Activated naive CD8-positive, alpha-beta T cell treated with anti-CD3 and anti-CD28 coated beads, Interleukin-2, amount 50 U/mL, for 16 hours (primary cell): Measurements from ENCODE around the gene OTOG.

ENCODE experiments used
- DNase-seq: peaks from one replicate; pipeline ENCODE4 v3.0.0-alpha.2; 2020; ENCODE audit warnings: low read depth, low spot score

OTOG gene

GRCh38 chr11:17633279-17633986 lies 86.4 kb downstream of the OTOG start:
- DNase-seq, result no peak

- DNase-seq, result no peak
Observed at GRCh38 chr11:17633987-17634775, 87.1 kb downstream of the OTOG start.

DNA sequence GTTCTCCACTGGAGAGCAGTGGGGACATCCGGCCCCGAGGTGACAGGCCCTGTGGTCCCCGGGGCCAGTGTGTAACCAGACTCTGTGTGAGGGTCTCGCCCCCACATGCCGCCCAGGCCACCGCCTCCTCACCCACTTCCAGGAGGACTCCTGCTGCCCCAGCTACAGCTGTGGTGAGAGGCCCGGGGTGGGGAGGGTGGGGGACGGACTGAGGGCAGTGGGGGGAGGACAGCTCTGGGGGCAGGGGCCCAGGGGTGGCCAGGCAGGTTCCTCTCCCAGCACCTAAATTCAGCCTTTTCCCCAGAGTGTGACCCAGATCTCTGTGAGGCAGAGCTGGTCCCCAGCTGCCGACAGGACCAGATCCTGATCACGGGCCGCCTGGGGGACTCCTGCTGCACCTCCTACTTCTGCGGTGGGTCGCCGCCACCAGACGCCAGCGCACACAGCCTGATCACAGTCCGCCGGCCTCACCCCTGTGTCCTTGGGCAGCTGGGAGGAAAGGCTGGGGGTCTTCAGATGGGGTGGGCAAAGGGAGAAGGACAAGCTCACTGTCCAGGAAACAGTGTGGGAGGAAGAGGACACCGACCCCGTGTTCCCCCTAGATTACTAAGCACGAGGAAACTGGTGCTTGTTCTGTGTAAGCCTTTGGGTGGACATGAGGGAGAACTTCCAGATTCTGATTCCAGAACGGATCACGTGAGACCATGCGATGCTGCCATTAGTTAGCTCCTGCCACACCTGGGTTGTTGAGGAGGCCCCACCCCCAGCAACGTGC lies 87.9 kb downstream of the OTOG start:
- no peak for DNase-seq

DNA sequence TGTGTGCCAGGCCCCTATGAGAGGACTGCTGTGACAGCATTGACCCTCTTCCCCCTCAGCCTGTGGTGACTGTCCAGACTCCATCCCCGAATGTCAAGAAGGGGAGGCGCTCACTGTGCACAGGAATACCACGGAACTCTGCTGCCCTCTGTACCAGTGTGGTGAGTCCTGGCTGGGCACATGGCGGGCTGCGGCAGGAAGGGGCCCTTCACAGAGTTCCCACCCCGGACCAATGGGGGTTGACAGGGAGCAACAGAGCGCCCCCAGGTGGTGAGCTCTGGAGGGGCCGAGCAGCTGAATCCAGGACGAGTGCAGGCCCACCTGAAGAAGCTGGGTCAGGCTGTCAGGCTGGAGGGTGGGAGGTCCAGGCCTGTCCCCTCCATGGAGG lies 88.5 kb downstream of the OTOG start:
- no peak for DNase-seq

DNA sequence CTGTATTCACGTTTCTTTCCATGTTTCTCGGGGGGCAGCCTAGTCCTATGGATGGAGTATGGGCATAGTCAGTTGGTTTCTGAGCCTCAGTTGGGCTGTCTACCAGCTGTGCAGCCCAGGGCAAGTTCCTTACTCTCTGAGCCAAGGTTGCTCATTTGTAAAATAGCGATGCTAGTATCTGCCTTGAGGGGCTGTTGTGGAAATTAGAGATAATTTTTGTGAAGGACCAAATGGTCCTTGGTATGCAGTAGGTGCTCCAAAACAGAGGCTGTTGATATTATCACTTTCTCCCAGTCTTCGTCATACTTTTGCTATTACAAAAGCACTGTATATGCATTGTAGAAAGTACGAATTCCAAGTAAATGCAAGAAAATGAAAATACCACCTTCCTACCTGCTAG lies 89.7 kb downstream of the OTOG start:
- no peak for DNase-seq

DNA sequence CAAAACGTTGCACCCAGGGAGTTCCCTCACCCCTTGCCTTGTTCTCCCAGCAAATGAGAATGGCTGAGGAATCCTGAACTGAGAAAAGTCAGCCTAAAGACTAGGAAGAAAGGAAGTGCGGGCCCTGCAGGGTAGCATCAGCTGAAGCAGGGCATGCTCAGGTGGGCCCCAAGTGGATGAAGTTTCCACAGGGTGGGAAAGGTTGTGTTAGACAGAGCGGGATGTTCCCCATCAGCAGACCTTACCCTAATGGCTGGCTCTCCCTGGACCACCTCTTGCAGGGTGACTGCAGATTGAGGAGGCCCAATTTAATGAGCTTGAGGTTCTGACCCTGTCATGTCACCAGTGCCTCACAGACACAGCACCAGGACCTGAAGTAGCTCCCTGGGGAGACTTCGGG lies 90.8 kb downstream of the OTOG start:
- no peak for DNase-seq

DNA sequence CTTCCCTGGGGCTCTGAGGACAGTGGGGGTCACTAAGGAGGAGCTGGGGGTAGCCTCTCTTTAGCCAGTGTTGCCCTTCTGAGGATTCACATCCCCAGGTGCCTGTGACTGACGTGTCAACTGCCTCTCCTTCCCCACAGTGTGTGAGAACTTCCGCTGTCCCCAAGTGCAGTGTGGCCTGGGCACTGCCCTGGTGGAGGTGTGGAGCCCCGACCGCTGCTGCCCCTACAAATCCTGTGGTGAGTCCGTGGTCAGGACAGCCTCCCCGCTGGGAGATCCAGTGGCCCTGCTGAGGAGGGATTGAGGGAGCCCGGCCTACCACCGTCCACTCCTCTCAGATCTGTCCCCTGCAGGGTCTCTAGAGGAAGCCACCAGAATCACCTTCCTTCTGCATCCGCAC lies 91.3 kb downstream of the OTOG start:
- DNase-seq, result no peak

GRCh38 chr11:17639091-17639490 lies 92.0 kb downstream of the OTOG start:
- DNase-seq, result no peak

DNA sequence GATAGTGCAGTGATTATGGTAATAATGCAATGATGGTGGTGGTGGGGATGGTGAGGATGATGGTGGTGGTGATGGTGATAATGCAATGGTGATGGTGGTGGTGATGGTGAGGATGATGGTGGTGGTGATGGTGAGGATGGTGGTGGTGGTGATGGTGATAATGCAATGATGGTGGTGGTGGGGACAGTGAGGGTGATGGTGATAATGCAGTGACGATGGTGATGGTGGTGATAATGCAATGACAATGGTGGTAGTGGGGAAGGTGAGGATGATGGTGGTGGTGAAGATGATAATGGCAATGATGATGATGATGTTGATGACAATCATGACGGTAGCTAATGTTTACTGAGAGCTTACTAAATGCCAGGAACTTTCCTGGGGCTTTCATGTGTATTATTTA lies 92.7 kb downstream of the OTOG start:
- no peak for DNase-seq

DNA sequence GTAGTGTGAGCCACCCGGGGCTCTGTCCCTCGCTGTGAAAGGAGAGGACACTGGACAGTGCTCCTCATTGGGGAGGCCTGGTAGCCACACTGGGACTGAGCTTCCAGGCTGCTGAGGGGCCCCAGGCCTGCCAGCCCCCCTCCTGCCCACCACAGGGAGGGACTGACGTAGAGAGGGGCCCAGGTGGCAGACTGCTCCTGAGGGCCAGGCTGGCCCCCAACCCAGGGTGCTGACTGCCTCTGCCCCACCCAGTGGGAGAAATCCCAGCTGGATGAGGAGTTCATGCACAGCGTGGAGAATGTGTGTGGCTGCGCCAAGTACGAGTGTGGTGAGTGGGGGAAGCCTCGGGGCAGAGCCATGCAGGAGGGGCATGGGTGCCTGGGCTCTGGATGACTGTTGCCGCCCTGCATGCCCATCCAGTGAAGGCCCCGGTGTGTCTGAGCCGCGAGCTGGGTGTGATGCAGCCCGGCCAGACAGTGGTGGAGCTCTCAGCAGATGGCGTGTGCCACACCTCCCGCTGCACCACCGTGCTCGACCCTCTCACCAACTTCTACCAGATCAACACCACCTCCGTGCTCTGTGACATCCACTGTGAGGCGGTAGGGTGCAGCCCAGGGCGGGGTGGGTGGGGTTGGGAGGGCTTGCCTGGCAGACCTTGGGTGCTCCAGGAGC lies 93.6 kb downstream of the OTOG start:
- DNase-seq, result no peak

DNA sequence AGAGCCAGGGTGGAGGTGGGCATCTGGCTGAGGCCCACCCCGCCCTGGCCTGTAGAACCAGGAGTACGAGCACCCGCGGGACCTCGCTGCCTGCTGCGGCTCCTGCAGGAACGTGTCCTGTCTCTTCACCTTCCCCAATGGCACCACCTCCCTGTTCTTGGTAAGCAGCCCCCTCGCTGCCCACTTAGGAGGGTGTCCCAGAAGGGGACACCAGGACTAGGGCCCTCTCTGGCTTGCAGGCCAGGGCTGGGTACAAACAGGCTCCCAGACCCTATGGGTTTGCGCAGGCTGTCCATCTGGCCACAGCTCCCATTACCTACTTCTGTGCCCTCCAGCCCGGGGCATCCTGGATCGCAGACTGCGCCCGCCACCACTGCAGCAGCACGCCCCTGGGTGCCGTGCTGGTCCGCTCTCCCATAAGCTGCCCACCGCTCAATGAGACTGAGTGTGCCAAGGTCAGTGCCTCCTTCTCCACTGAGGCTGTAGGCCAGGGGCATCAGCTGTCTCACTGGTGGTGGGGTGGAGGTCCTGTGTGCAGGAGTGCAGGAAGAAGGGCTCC lies 94.8 kb downstream of the OTOG start:
- no peak for DNase-seq

GRCh38 chr11:17642370-17642769 lies 95.3 kb downstream of the OTOG start:
- no peak for DNase-seq

- no peak for DNase-seq
Observed at GRCh38 chr11:17642980-17643379, 95.9 kb downstream of the OTOG start.

DNA sequence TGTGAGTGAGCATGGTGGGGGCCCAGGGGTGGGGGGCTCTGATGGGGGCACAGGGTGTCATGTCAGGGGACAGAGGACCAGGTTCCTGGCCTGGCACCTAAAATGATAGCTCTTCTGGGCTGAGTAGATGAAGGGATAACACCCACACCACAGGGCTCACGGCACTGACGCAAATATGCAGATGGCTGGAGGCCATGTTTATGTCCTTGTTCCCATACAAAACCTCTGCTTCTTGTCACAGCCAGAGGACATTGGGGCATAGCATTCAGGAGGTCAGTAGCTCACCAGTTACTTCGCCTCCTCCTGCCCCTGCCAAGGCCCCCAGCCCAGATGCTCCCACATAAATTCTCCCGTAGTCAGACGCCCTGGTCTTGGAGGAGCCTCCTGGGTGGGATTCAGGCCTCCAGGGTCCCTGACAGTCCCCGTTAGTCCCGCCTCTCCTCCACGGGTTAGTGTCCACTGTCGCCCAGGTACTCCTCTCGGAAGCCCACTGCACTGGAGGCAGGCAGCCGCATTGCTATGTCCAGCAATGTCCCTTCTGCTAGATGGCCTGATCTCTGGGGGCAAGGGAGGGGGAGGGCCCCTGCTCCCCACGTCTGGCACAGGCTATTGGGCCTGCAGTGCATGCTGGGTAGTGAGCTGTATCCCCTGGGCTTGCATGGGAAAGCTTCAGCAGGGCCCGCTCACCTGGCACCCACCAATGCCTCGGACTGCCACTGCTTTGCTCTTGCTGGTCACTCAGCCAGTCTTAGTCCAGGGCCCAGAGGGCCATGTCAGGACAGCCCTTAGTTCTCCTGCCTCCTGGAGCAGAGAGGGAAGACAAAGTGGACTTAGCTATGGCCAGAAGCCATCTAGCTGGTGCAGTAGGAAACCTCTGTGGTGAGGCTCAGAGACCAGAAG lies 96.7 kb downstream of the OTOG start:
- DNase-seq, result no peak

GRCh38 chr11:17645190-17645970 lies 98.3 kb downstream of the OTOG start:
- no peak for DNase-seq

DNA sequence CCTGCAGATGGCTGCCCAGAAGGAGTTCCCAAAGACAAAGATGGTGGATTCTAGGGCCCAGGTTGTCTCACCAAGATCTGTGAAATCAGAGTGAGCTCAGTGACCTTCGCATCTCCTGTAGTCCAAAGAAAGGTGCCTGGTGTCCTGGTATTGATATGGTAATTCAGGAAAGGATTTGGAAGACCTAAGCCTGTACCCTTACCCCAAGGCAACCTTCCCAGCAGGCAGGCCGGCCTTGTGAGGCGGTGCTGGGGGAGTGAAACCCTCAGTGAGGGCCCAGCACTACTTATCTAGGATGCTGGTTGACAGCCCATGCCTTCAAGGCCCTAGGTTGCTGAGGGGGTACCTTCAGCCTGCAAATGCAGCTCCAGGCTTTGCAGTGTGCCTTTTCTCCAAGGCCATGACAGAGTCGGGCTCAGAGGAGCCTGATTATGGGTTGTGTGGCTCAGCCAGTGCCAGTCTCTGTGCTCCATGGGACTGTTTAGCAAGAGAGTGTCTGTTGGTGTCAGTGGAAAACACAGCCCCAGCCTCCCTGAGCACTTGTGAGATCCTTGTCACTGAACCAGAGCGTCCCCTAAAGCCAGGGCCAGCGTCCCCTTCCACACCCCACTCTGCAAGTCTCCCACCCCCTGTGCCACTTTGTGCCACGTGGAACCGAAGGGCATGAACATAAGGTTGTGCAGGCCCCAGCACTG lies 99.5 kb downstream of the OTOG start:
- no peak for DNase-seq

- no peak for DNase-seq
Observed at GRCh38 chr11:17648528-17648927, 101.5 kb downstream of the OTOG start.

DNA sequence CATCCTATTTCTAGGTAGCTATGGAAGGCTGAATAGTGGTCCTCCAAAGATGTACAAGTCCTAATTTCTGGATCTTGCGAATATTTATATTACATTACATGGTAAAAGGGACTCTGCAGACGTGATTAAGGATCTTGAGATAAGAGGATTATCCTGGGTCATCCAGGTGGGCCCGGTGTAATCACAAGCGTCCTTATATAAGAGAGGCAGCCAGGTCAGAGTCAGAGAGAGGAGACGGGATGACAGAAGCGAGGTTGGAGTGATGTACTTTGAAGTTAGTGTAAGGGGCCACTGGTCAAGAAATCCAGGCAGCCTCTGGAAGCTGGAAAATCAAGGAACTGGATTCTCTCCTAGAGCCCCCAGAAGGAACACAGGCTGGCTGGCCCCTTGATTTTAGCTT lies 102.2 kb downstream of the OTOG start:
- no peak for DNase-seq

DNA sequence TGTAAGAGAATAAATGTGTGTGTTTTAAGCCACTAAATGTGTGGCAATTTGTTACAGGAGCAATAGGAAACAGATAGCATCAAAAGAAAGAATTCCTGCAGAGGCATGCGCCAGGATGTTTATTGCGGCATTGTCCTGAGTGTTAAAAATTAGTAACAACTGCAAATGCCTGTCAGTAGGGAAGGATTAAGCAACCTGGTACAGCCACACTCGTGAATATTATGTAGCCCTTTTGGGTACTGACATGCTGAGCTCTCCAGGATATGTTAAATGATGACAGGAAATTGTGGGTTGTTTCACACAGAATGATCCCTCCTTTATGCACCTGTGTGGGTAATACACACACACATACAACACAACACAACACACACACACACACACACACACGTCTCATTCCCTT lies 102.6 kb downstream of the OTOG start:
- no peak for DNase-seq
